Progenitor cell of endocrine pancreas (in vitro differentiated cells): Measurements from ENCODE around the gene RND1. TPM values are rescaled to one million over a fixed set of nuclear protein-coding genes. Genes with fewer than 3 reads are reported as not detected.

Source experiments
- DNase-seq: peaks from one replicate; pipeline ENCODE4 v3.0.0; 2021; ENCODE audit warnings: low spot score; ENCODE audit not compliant: unreplicated experiment
- H3K27ac Mint-ChIP-seq: 2 replicates; pipeline ENCODE4 v1.8.0; 2021; ENCODE audit warnings: mild to moderate bottlenecking, moderate library complexity, mixed read lengths
- H3K27me3 Mint-ChIP-seq: 2 replicates; pipeline ENCODE4 v1.8.0; 2021; ENCODE audit warnings: mixed read lengths
- H3K36me3 Mint-ChIP-seq: 2 replicates; pipeline ENCODE4 v1.8.0; 2022; ENCODE audit warnings: mixed read lengths; ENCODE audit not compliant: insufficient read depth
- H3K4me1 Mint-ChIP-seq: 2 replicates; pipeline ENCODE4 v1.8.0; 2021; ENCODE audit warnings: low read depth, mixed read lengths
- H3K4me3 Mint-ChIP-seq: 2 replicates; pipeline ENCODE4 v1.8.0; 2021; ENCODE audit warnings: low read depth, mild to moderate bottlenecking, moderate library complexity, mixed read lengths
- H3K9me3 Mint-ChIP-seq: 2 replicates; pipeline ENCODE4 v1.8.0; 2021; ENCODE audit warnings: low read depth, mixed read lengths
- CTCF ChIP-seq: fragments of 200-600 bp; sonication (generic); IDR thresholded peaks from one replicate; pipeline ENCODE4 v1.5.0; 2021; ENCODE audit warnings: antibody characterized with exemption, mild to moderate bottlenecking; ENCODE audit not compliant: unreplicated experiment
- total RNA-seq: library from RNA; stranded (reverse); gene quantifications from 2 replicates; pipeline ENCODE4 v1.2.1, GENCODE V29; 2021

RND1 gene
- total RNA-seq, 1 donor from 2014 or later, result 12.5 TPM

GRCh38 chr12:48903363-48903981 lies 37.8 kb upstream of the RND1 start:
- H3K4me1 Mint-ChIP-seq, result peaks cover 16% of the 10 kb centered on the region
- peaks cover 2% of the 10 kb centered on the region for H3K27me3 Mint-ChIP-seq
- DNase-seq, result no peak
- no peaks in the 10 kb centered on the region for H3K9me3 Mint-ChIP-seq
- H3K27ac Mint-ChIP-seq, result peak overlapping the region; percentile 67
- no peaks in the 10 kb centered on the region for H3K36me3 Mint-ChIP-seq
- H3K4me3 Mint-ChIP-seq, result peak overlapping the region; percentile 40
- TF ChIP-seq CTCF, result no peak

- DNase-seq, result no peak
- peaks cover 4% of the 10 kb centered on the region for H3K27me3 Mint-ChIP-seq
- no peaks in the 10 kb centered on the region for H3K9me3 Mint-ChIP-seq
- H3K4me3 Mint-ChIP-seq, result no peak overlapping the region
- peaks cover 7% of the 10 kb centered on the region for H3K4me1 Mint-ChIP-seq
- no peaks in the 10 kb centered on the region for H3K36me3 Mint-ChIP-seq
- H3K27ac Mint-ChIP-seq, result no peak overlapping the region
- no peak for TF ChIP-seq CTCF
Observed at GRCh38 chr12:48901278-48901677, 35.6 kb upstream of the RND1 start.

- peaks cover 4% of the 10 kb centered on the region for H3K27me3 Mint-ChIP-seq
- H3K4me1 Mint-ChIP-seq, result peaks cover 5% of the 10 kb centered on the region
- H3K4me3 Mint-ChIP-seq, result no peak overlapping the region
- TF ChIP-seq CTCF, result no peak
- no peak for DNase-seq
- H3K9me3 Mint-ChIP-seq, result no peaks in the 10 kb centered on the region
- H3K27ac Mint-ChIP-seq, result no peak overlapping the region
- no peaks in the 10 kb centered on the region for H3K36me3 Mint-ChIP-seq
Observed at GRCh38 chr12:48899651-48900050, 34.0 kb upstream of the RND1 start.

GRCh38 chr12:48894271-48894670 lies 28.6 kb upstream of the RND1 start:
- H3K36me3 Mint-ChIP-seq, result no peaks in the 10 kb centered on the region
- TF ChIP-seq CTCF, result no peak
- DNase-seq, result no peak
- H3K4me3 Mint-ChIP-seq, result no peak overlapping the region
- H3K27ac Mint-ChIP-seq, result no peak overlapping the region
- H3K4me1 Mint-ChIP-seq, result peaks cover 5% of the 10 kb centered on the region
- peaks cover 4% of the 10 kb centered on the region for H3K27me3 Mint-ChIP-seq
- no peaks in the 10 kb centered on the region for H3K9me3 Mint-ChIP-seq

- H3K9me3 Mint-ChIP-seq, result no peaks in the 10 kb centered on the region
- no peaks in the 10 kb centered on the region for H3K27me3 Mint-ChIP-seq
- DNase-seq, result peak; percentile 87
- H3K4me3 Mint-ChIP-seq, result peak overlapping the region; percentile 49
- peaks cover 7% of the 10 kb centered on the region for H3K4me1 Mint-ChIP-seq
- peak; percentile 96 for TF ChIP-seq CTCF
- peak overlapping the region; percentile 62 for H3K27ac Mint-ChIP-seq
- no peaks in the 10 kb centered on the region for H3K36me3 Mint-ChIP-seq
Observed at GRCh38 chr12:48890657-48891418, 25.2 kb upstream of the RND1 start.
